Hepatocyte (in vitro differentiated cells): Measurements from ENCODE around the gene NANOS3.

Source experiments
- CTCF ChIP-seq: fragments of 200-600 bp; sonication (generic); IDR thresholded peaks from 2 replicates; pipeline ENCODE4 v1.5.1; 2016; ENCODE audit warnings: antibody characterized with exemption, mild to moderate bottlenecking; ENCODE audit not compliant: poor library complexity
- EZH2 ChIP-seq: fragments of 200-600 bp; sonication (generic); IDR thresholded peaks from 2 replicates; pipeline ENCODE4 v1.6.1; 2016; ENCODE audit warnings: antibody characterized with exemption, mild to moderate bottlenecking, borderline replicate concordance
- EZH2phosphoT487 ChIP-seq: fragments of 200-600 bp; sonication (generic); IDR thresholded peaks from one replicate; pipeline ENCODE4 v1.6.1; 2018; ENCODE audit warnings: antibody characterized with exemption, mild to moderate bottlenecking, low read depth, moderate library complexity; ENCODE audit not compliant: unreplicated experiment, severe bottlenecking

DNA sequence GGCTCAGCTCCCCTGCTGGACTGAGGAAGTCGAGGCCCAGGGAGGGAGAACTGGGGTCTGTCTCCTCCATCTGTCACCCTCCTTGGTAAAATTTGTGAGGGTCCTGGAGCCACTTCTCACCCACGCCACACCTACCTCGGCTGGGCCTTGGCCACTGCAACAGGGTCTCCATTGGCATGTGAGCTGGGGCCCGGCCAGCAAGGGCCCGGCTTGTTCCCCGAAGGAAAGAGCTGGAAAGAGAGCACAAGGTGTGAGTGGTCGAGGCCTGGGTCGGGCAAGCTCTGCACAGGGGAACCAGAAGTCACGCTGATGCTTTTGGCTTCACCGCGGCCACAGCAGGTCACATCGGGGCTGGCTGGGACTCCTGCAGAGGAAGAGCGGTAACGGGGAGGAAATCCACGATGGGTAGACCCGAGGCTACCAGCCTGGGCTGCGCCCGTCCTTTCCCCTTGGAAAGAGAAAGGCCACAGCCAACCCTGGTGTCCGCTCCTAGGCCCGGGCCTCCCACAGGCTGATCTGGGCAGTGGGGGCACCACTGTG is 9.0 kb downstream of the NANOS3 start:
- TF ChIP-seq CTCF (no peak), EZH2 (no peak), EZH2phosphoT487 (no peak)
